Activated naive CD8-positive, alpha-beta T cell treated with anti-CD3 and anti-CD28 coated beads, Interleukin-2, amount 50 U/mL, for 24 hours (primary cell): ENCODE results near the gene PLAGL2.

Experiments
- ATAC-seq: fragments of 150-1000 bp; cut with Tn5 transposase; one replicate; pipeline ENCODE4 v1.10.0; 2021
- DNase-seq: peaks from one replicate; pipeline ENCODE4 v3.0.0; 2021
- H3K27ac Mint-ChIP-seq: one replicate; pipeline ENCODE4 v1.8.0; 2021; ENCODE audit warnings: mild to moderate bottlenecking, mixed read lengths
- H3K27me3 Mint-ChIP-seq: one replicate; pipeline ENCODE4 v1.8.0; 2021; ENCODE audit warnings: mixed read lengths
- H3K36me3 Mint-ChIP-seq: one replicate; pipeline ENCODE4 v1.8.0; 2021; ENCODE audit warnings: low read depth, mixed read lengths
- H3K4me1 Mint-ChIP-seq: one replicate; pipeline ENCODE4 v1.8.0; 2021; ENCODE audit warnings: mixed read lengths
- H3K4me3 Mint-ChIP-seq: one replicate; pipeline ENCODE4 v1.8.0; 2021; ENCODE audit warnings: mild to moderate bottlenecking, moderate library complexity, mixed read lengths
- H3K9me3 Mint-ChIP-seq: one replicate; pipeline ENCODE4 v1.8.0; 2021; ENCODE audit warnings: mixed read lengths

PLAGL2 gene

DNA sequence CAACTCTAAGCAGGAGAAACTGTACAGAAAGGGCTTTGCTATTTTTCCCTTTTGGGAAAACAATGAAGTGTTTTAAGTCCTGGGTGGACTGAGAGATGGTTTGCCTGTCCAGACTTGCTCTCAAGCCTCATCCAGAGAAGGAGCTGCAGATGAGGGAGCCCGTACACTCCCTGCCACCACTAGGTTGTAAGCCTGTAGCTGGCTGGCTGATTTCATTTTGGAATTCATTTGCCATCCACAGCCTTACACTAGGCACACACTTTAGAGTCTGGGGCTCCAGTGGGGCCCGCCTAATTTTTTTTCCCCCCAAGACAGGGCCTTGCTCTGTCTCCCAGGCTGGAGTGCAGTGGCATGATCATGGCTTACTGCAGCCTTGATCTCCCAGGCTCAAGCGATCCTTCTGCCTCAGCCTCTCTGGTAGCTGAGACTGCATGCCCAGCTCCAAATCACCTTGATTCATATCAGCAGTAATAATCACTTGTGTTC is 28.5 kb upstream of the PLAGL2 start:
- DNase-seq (no peak), ATAC-seq (no peak)
- H3K27me3 Mint-ChIP-seq, result no peaks in the 10 kb centered on the region
- H3K9me3 Mint-ChIP-seq, result no peaks in the 10 kb centered on the region
- H3K4me1 Mint-ChIP-seq, result peaks cover 66% of the 10 kb centered on the region
- H3K27ac Mint-ChIP-seq, result no peak overlapping the region
- no peak overlapping the region for H3K4me3 Mint-ChIP-seq
- H3K36me3 Mint-ChIP-seq, result peaks cover 53% of the 10 kb centered on the region

DNA sequence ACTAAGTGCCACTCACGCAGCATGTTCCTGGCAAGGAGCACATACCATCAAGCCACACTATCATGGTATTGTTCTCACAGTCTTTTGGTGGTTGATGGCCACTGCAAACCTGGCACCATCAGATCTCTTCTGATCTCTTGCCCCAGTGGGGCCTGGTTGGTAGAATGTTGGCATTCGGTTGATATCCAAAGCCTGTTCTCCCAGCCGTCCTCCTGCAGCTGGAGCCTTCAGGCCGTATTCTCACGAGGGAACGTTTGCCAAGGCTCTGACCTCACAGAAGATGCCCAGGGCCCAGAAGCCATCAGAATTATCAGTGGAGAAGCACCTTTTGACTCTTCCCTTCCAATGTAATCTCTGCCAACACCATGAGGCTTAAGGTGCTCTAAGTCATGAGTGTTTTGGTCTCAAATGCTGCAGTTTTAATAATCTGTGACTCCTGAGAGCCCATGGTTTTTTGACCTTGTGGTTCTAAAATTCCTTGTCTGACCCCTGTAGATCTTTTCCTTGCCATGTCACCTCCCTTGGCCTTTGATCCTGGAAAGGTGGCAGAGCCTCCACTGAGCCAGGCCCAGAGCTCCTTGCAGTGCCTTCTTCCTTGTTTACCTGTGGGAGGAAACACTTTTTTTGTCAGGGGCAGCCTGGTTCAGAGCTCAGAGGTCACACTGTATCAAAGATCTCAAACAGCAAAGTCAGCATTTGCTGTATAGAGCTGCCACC is 27.9 kb upstream of the PLAGL2 start:
- H3K4me1 Mint-ChIP-seq, result peaks cover 66% of the 10 kb centered on the region
- ATAC-seq (no peak), DNase-seq (no peak)
- no peaks in the 10 kb centered on the region for H3K27me3 Mint-ChIP-seq
- H3K27ac Mint-ChIP-seq, result peak overlapping the region; percentile 72
- H3K36me3 Mint-ChIP-seq, result peaks cover 59% of the 10 kb centered on the region
- H3K9me3 Mint-ChIP-seq, result no peaks in the 10 kb centered on the region
- no peak overlapping the region for H3K4me3 Mint-ChIP-seq

DNA sequence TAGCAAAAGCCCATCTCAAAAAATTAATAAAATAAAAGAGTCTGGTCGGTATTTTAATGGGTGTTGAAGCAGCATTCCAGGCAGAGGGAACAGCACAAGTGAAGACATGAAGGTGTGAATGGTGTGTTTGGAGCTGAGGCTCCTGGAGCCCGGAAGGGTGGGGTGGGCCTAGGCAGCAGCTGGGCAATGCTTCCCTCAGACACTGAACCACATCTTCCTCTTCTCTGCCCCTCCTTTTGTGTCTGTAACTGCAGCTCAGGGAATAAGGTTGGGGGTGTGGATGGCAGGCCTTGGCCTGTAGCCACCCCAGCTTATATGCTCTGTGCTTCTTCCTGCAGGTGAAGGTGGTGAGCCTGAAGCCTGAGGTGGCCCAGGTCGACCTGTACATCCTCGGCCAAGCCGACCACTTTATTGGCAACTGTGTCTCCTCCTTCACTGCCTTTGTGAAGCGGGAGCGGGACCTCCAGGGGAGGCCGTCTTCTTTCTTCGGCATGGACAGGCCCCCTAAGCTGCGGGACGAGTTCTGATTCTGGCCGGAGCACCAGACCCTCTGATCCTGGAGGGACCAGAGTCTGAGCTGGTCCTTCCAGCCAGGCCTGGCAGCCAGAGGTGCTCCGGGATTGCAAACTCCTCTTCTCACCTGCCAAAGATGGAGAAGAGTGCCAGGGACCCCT is 26.7 kb upstream of the PLAGL2 start:
- peaks cover 64% of the 10 kb centered on the region for H3K36me3 Mint-ChIP-seq
- no peak for DNase-seq
- no peaks in the 10 kb centered on the region for H3K9me3 Mint-ChIP-seq
- no peak for ATAC-seq
- peak overlapping the region; percentile 98 for H3K27ac Mint-ChIP-seq
- peaks cover 59% of the 10 kb centered on the region for H3K4me1 Mint-ChIP-seq
- no peaks in the 10 kb centered on the region for H3K27me3 Mint-ChIP-seq
- H3K4me3 Mint-ChIP-seq, result no peak overlapping the region

DNA sequence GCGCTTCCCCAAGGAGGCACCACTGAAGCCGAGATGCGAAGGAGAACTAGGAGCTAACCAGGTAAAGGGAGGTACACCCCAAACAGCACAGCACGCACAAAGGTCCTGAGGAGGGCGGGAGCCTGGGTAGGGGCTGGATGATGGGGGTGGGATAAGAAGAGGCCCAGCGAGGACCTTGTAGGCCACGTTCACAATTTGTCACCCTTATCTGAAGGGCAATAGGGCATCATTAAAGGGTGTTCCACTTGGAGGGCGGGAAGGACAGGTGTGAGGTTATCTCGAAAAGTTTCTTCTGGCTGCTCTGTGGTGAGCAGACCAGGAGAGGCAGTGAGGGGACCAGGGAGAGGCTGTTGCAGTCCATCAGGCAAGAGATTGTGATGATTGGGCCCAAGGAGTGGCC is 25.7 kb upstream of the PLAGL2 start:
- DNase-seq (no peak), ATAC-seq (no peak)
- Mint-ChIP-seq H3K27ac (peak overlapping the region; percentile 98), H3K27me3 (no peaks in the 10 kb centered on the region), H3K4me1 (peaks cover 57% of the 10 kb centered on the region), H3K36me3 (peaks cover 73% of the 10 kb centered on the region), H3K4me3 (peak overlapping the region; percentile 60), H3K9me3 (no peaks in the 10 kb centered on the region)

DNA sequence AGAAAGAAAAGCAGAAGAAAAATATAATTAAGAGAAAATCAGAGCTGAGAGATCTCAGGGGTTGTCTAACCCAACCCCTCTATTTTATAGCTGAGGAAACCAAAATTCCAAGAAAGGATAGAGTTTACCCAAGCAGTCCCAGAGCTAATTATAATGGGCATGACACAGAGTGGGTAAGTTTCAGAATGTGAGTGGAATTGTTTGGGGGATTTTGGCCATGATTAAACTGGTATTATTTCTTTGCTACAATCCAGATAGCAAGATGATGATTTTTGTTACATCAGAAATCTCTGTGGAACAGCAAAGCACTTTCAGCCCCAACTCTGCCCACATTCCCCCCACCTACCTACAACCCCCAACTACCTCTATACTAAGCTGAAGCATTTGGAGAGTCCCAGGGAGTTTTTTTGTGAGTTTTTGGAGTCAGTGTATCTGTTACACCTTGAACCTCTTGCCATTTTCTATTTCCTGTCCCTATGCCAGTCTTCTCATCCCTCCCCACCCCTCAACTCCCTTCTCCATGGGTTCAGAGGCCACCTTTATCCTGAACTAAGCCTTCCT is 24.9 kb upstream of the PLAGL2 start:
- H3K4me3 Mint-ChIP-seq, result peak overlapping the region; percentile 60
- DNase-seq, result peak; percentile 34
- ATAC-seq, result peak; percentile 75
- no peaks in the 10 kb centered on the region for H3K27me3 Mint-ChIP-seq
- H3K4me1 Mint-ChIP-seq, result peaks cover 55% of the 10 kb centered on the region
- H3K36me3 Mint-ChIP-seq, result peaks cover 82% of the 10 kb centered on the region
- H3K27ac Mint-ChIP-seq, result peak overlapping the region; percentile 98
- no peaks in the 10 kb centered on the region for H3K9me3 Mint-ChIP-seq

DNA sequence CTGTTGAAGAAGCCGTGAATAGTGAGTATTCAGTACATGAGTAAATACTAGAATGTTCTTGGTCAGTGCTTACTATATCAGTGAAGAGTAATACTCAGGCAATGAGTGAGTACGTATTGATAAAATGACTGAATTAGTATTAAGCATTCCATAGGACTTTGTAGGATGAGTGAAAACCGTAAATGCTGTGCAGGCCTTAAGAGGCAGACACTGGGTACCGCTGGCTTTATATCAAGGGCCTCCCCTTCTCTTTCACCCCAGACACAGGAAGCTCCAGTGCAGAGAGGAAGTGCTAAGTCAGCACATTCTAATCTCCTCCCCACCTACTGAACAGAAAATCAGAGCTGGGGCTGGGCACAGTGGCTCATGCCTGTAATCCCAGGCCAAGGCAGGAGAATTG is 24.3 kb upstream of the PLAGL2 start:
- Mint-ChIP-seq H3K27ac (peak overlapping the region; percentile 98), H3K4me3 (peak overlapping the region; percentile 43), H3K27me3 (no peaks in the 10 kb centered on the region), H3K9me3 (no peaks in the 10 kb centered on the region), H3K36me3 (peaks cover 79% of the 10 kb centered on the region), H3K4me1 (peaks cover 53% of the 10 kb centered on the region)
- peak; percentile 76 for ATAC-seq
- DNase-seq, result peak; percentile 38

DNA sequence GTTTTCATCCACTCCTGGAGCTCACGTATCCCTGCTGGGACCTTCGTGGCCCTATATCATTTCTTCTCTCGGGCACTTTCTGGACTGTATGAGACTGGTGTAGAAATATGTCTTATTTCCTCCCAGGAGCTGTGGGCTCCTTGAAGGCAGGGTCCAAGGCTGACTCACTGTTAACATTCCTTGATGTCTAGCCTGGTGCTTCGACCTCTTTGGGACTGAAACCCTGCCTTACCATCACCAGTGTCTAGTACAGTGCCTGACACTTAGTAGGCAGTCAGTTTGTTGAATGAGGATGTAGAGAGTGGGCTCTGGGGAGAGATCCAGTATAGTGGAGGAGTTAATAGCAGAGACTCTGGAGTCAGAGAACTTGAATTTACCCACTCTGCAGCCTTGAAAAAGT is 23.7 kb upstream of the PLAGL2 start:
- ATAC-seq (no peak), DNase-seq (no peak)
- peaks cover 53% of the 10 kb centered on the region for H3K4me1 Mint-ChIP-seq
- peak overlapping the region; percentile 98 for H3K27ac Mint-ChIP-seq
- H3K4me3 Mint-ChIP-seq, result peak overlapping the region; percentile 43
- H3K27me3 Mint-ChIP-seq, result no peaks in the 10 kb centered on the region
- H3K36me3 Mint-ChIP-seq, result peaks cover 75% of the 10 kb centered on the region
- H3K9me3 Mint-ChIP-seq, result no peaks in the 10 kb centered on the region

DNA sequence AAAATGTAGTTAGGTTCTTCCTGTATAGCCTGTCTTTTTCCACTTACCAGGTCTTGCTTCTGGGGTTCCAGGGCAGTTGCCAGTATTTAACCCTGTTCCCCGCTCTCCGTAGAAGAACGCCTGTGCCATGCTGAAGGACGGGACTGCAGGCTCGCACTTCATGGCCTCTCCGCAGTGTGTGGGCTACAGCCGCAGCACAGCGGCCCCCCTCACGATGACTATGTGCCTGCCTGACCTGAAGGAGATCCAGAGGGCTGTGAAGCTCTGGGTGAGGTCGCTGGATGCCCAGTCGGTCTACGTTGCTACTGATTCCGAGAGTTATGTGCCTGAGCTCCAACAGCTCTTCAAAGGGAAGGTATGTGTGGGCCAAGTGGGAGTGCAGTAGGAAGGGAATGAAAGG is 23.2 kb upstream of the PLAGL2 start:
- DNase-seq (no peak), ATAC-seq (no peak)
- H3K27me3 Mint-ChIP-seq, result no peaks in the 10 kb centered on the region
- H3K9me3 Mint-ChIP-seq, result no peaks in the 10 kb centered on the region
- H3K4me3 Mint-ChIP-seq, result peak overlapping the region; percentile 35
- peaks cover 74% of the 10 kb centered on the region for H3K36me3 Mint-ChIP-seq
- peak overlapping the region; percentile 98 for H3K27ac Mint-ChIP-seq
- peaks cover 51% of the 10 kb centered on the region for H3K4me1 Mint-ChIP-seq

DNA sequence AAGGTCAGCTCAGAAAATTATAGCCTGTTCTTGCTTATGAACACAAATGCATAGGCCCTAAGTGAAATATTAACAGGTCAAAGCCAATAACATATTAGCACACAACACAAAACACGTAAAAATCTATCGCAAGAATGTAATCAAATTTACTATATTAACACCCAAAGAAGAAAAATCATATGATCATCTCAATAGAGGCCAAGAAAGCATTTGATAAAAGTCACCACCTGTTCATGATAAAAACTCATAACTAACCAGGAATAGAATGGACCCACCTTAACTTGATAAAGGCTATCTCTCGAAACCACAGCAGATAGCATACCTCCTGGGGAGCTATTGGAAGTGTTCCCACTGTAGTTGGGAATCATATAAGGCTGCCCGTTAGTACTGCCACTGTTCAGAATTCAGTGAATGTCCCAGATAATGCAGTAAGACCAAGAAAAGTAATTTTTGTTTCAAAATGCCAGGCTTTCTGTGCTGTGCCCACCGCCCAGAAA is 21.8 kb upstream of the PLAGL2 start:
- peaks cover 71% of the 10 kb centered on the region for H3K36me3 Mint-ChIP-seq
- no peak overlapping the region for H3K4me3 Mint-ChIP-seq
- H3K27ac Mint-ChIP-seq, result peak overlapping the region; percentile 52
- no peaks in the 10 kb centered on the region for H3K9me3 Mint-ChIP-seq
- H3K27me3 Mint-ChIP-seq, result no peaks in the 10 kb centered on the region
- no peak for ATAC-seq
- H3K4me1 Mint-ChIP-seq, result peaks cover 46% of the 10 kb centered on the region
- DNase-seq, result no peak

DNA sequence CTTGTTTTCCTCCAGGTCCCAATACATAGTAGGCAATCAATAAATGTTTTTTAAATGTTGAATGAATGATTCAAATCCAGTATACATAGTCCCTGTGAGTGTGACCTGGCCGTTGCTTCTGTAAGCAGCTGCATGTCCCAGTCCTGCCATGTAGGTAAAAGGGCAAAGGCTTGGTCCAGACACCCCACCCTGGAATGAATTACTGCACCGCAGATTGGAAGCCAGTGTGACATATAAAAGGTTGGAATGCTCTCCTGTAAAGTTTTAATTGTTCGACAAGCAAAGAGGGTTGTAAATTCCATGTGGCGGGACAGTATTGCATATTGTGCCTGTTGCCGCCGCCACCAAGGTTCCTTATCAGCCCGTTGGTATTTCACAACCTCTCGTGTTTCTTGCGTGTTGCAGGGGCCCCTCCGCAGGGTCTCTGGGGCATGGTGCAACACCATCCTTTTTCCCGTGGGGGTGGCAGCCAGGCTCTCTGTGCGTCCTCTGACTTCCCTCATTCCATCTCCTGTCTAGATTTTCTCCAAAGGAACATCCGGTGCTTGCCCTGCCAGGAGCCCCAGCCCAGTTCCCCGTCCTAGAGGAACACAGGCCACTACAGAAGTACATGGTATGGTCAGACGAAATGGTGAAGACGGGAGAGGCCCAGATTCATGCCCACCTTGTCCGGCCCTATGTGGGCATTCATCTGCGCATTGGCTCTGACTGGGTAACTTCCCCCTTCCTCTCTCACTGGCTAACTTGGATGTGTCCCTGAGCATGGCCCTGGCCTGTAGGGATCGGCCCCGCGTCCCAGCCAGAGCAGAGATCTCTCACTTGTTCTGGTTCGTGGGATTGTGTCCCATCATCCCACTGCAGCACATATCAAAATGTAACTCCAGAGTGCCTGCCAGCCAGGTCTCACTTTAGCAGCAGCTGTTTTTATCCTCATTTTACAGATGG is 20.5 kb upstream of the PLAGL2 start:
- no peaks in the 10 kb centered on the region for H3K27me3 Mint-ChIP-seq
- peaks cover 36% of the 10 kb centered on the region for H3K4me1 Mint-ChIP-seq
- no peaks in the 10 kb centered on the region for H3K9me3 Mint-ChIP-seq
- peak overlapping the region; percentile 52 for H3K27ac Mint-ChIP-seq
- H3K4me3 Mint-ChIP-seq, result no peak overlapping the region
- H3K36me3 Mint-ChIP-seq, result peaks cover 61% of the 10 kb centered on the region
- DNase-seq (no peak), ATAC-seq (no peak)

DNA sequence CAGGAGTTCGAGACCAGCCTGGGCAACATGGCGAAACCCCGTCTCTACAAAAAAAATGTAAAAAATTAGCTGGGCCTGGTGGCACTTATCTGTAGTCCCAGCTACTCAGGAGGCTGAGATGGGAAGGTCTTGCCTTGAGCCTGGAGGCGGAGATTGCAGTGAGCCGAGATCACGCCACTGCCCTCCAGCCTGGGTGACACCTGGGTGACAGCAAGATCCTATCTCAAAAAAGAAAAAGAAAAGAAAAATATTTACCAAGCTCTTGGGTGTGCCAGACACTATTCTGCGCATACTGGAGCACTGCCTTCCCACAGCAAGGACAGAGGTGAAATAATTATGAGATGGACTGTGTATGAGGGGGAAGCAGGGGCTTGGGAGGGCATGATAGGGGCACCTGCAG is 19.8 kb upstream of the PLAGL2 start:
- peaks cover 29% of the 10 kb centered on the region for H3K4me1 Mint-ChIP-seq
- H3K27me3 Mint-ChIP-seq, result no peaks in the 10 kb centered on the region
- H3K4me3 Mint-ChIP-seq, result no peak overlapping the region
- DNase-seq, result no peak
- peak overlapping the region; percentile 25 for H3K27ac Mint-ChIP-seq
- no peak for ATAC-seq
- peaks cover 59% of the 10 kb centered on the region for H3K36me3 Mint-ChIP-seq
- H3K9me3 Mint-ChIP-seq, result no peaks in the 10 kb centered on the region

DNA sequence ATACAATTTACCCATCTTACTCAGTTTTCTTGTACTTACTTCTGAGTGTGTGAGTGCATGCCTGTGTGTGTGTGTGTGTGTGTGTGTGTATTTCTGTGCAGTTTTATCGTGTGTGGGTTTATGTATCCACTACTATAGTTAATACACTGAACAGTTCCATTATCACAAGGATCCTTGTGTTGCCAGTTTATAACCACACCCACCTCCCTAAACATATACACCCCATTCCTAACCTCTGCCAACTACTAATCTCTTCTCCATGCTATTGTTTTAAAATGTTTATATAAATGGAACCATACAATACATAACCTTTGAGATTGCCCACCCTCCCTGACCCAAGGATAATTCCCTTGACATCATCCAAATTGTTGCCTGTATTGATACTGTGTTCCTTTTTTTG is 18.8 kb upstream of the PLAGL2 start:
- Mint-ChIP-seq H3K27ac (no peak overlapping the region), H3K27me3 (no peaks in the 10 kb centered on the region), H3K9me3 (no peaks in the 10 kb centered on the region), H3K4me3 (no peak overlapping the region), H3K36me3 (peaks cover 59% of the 10 kb centered on the region), H3K4me1 (peaks cover 20% of the 10 kb centered on the region)
- DNase-seq (no peak), ATAC-seq (no peak)

DNA sequence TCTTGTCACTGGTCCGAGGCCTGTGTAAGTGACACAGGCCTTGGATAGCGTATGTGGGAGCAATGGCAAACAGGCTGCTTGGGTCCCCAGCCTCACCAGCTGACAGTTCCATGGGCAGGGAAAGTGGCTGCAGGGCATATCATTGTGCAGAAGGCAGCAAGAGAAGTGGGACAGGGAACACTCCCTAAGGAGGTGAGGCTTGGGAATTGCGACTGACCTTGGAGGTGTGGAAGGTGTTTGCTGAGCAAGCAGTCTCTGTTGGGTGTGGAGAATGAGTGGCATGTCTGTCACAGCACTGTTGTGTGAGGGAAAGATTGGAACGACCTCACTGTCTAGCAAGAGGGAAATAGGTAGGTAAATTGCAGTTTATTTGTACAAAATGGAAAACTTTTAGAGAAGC is 16.9 kb upstream of the PLAGL2 start:
- Mint-ChIP-seq H3K4me3 (no peak overlapping the region), H3K27ac (peak overlapping the region; percentile 20), H3K27me3 (no peaks in the 10 kb centered on the region), H3K36me3 (peaks cover 64% of the 10 kb centered on the region), H3K9me3 (no peaks in the 10 kb centered on the region), H3K4me1 (peaks cover 8% of the 10 kb centered on the region)
- no peak for DNase-seq
- no peak for ATAC-seq
